Lung (tissue), 12 donors: ENCODE data around the gene ITGA3. TPM values are rescaled to one million over a fixed set of nuclear protein-coding genes. Genes with fewer than 3 reads are reported as not detected.
A peak's percentile ranks its signal among the peaks of the same experiment; 100 is the strongest.
"Not testable (repeated sequence)": the region's sequence is repeated elsewhere in the genome, so short reads cannot be mapped to it uniquely, and the experiment has no call there.

Experiments
- ATAC-seq: fragments of 200-7000 bp; cut with Tn5 transposase; one replicate; pipeline ENCODE4 v1.9.1; 2020; ENCODE audit warnings: moderate number of reproducible peaks; ENCODE audit not compliant: insufficient read depth, low FRiP score
- DNase-seq, 3 donors: peaks; one replicate each; pipeline ENCODE4 v3.0.0-alpha.2; 2013 to 2017
- H3K27ac ChIP-seq, 2 donors: one replicate each; pipeline ENCODE4 v1.5.1; 2013; ENCODE audit warnings: mild to moderate bottlenecking in 2 of 2, moderate library complexity in 2 of 2, control low read depth in 1 of 2, inconsistent platforms in 1 of 2, low read depth in 1 of 2, low read length in 1 of 2
- H3K27me3 ChIP-seq, 3 donors: one replicate each; pipeline ENCODE4 v1.5.1; 2013; ENCODE audit warnings: low read length in 2 of 3; ENCODE audit not compliant: control insufficient read depth in 3 of 3, insufficient read depth in 3 of 3
- H3K36me3 ChIP-seq, 4 donors: one replicate each; pipeline ENCODE4 v1.5.1; 2013; ENCODE audit warnings: low read length in 4 of 4, mild to moderate bottlenecking in 1 of 4, moderate library complexity in 1 of 4; ENCODE audit not compliant: control insufficient read depth in 4 of 4, insufficient read depth in 4 of 4
- H3K4me1 ChIP-seq, 5 donors: one replicate each; pipeline ENCODE4 v1.5.1; 2013; ENCODE audit warnings: low read length in 5 of 5, mild to moderate bottlenecking in 2 of 5, moderate library complexity in 1 of 5; ENCODE audit not compliant: control insufficient read depth in 5 of 5, insufficient read depth in 5 of 5
- H3K4me3 ChIP-seq: one replicate; pipeline ENCODE4 v1.5.1; 2013; ENCODE audit warnings: mild to moderate bottlenecking, control low read depth, moderate library complexity
- H3K9ac ChIP-seq, 2 donors: one replicate each; pipeline ENCODE4 v1.5.1; 2013; ENCODE audit warnings: low read length in 2 of 2, control low read depth in 1 of 2; ENCODE audit not compliant: insufficient read depth in 1 of 2
- H3K9me3 ChIP-seq, 4 donors: one replicate each; pipeline ENCODE4 v1.5.1; 2013; ENCODE audit warnings: low read length in 3 of 4, mild to moderate bottlenecking in 1 of 4, moderate library complexity in 1 of 4; ENCODE audit not compliant: control insufficient read depth in 4 of 4, insufficient read depth in 3 of 4
- CTCF ChIP-seq: IDR thresholded peaks from 2 replicates; pipeline ENCODE4 v1.5.1; 2012; ENCODE audit warnings: mild to moderate bottlenecking; ENCODE audit errors: control extremely low read depth, extremely low read depth
- WGBS, 2 donors: extraction: QIAGEN DNeasy Blood & Tissue Kit; methylation state at CpG; one replicate each; pipeline ENCODE4 v1.1.7; 2013; 5-methylcytosine and 5-hydroxymethylcytosine counted together
- polyA plus RNA-seq, 2 donors: library from polyadenylated mRNA; stranded (reverse); fragments of 200-250 nt; gene quantifications; one replicate each; pipeline ENCODE4 v1.2.1, GENCODE V29; 2013
- total RNA-seq, 2 donors: library from RNA; depleted of rRNA in 1 of 2; stranded (reverse); fragments of >200 nt in 1 of 2; gene quantifications; one replicate each; pipeline ENCODE4 v1.2.1, GENCODE V29; 2014 to 2021
- donor health status: control.
- donor health status: control.
- donor health status: Bipolar disorder and iron deficiency.
- donor health status: healthy.
- donor health status: DM: yes; HTN: yes; CAD: no.

Gene ITGA3
- total and polyA plus RNA-seq, 4 donors: 83.9 to 204 (median 133) TPM

- no peak for TF ChIP-seq CTCF
- ATAC-seq (no peak), DNase-seq (peak in 1 of 3 donors; percentile 11)
- H3K27me3 ChIP-seq: peaks cover 0 to 5% (median 4%) of the 10 kb centered on the region in 3 donors
- peaks cover 0 to 2% (median 0%) of the 10 kb centered on the region in 4 donors for H3K36me3 ChIP-seq
- no peak overlapping the region for H3K4me3 ChIP-seq
- no peak overlapping the region for H3K9ac ChIP-seq
- WGBS, 2 donors: 46 to 59% methylated on average over 5 of the region's 5 CpGs
- peaks cover 19 to 80% (median 55%) of the 10 kb centered on the region in 5 donors for H3K4me1 ChIP-seq
- H3K27ac ChIP-seq: peak overlapping the region; percentile 76 to 80
- no peaks in the 10 kb centered on the region for H3K9me3 ChIP-seq
These were observed 3.9 kb downstream of the ITGA3 start for GRCh38 chr17:50059759-50060273.

- Histone ChIP-seq H3K36me3 (peaks cover 0 to 2% (median 0%) of the 10 kb centered on the region in 4 donors), H3K9me3 (no peaks in the 10 kb centered on the region), H3K4me1 (peaks cover 27 to 73% (median 55%) of the 10 kb centered on the region in 5 donors), H3K27me3 (no peaks in the 10 kb centered on the region), H3K4me3 (no peak overlapping the region), H3K9ac (no peak overlapping the region), H3K27ac (peak overlapping the region; percentile 94 to 97)
- no peak for TF ChIP-seq CTCF
- ATAC-seq: peak; percentile 19
- peak; percentile 87 to 94 (median 89) for DNase-seq
- 68 to 76% methylated on average over 9 of the region's 9 CpGs for WGBS, 2 donors
These were observed 5.2 kb downstream of the ITGA3 start for GRCh38 chr17:50060951-50061712.

- H3K9ac ChIP-seq: not testable (repeated sequence)
These were observed 5.8 kb downstream of the ITGA3 start for GRCh38 chr17:50061713-50062045.

More at GRCh38 chr17:50061713-50062045, 5.8 kb downstream of the ITGA3 start:
- not testable (repeated sequence) for H3K9me3 ChIP-seq, ATAC-seq, H3K4me3 ChIP-seq, H3K36me3 ChIP-seq, H3K27me3 ChIP-seq
- H3K27ac ChIP-seq: peak overlapping the region; percentile 94 to 97
- H3K4me1 ChIP-seq: peaks cover 27 to 68% (median 55%) of the 10 kb centered on the region in 5 donors
- WGBS, 2 donors: 73 to 86% methylated on average over 10 of the region's 10 CpGs
- DNase-seq: peak in 1 of 3 donors; percentile 9
